COLO668 (cell line): ENCODE data around the gene NME1.
"Not testable (repeated sequence)": the region's sequence is repeated elsewhere in the genome, so short reads cannot be mapped to it uniquely, and the experiment has no call there.

Experiments used
- DNase-seq: peaks from one replicate; lab custom pipeline; 2025; ENCODE audit not compliant: unreplicated experiment; lab: John Stamatoyannopoulos, UW

NME1 gene

GRCh38 chr17:51144266-51145022, 8.9 kb upstream of the NME1 start:
- no peak for DNase-seq

GRCh38 chr17:51147650-51148049, 5.7 kb upstream of the NME1 start:
- DNase-seq: no peak

- no peak for DNase-seq
Observed at GRCh38 chr17:51149163-51149562, 4.2 kb upstream of the NME1 start.

GRCh38 chr17:51150932-51151331, 2.4 kb upstream of the NME1 start:
- DNase-seq: no peak

GRCh38 chr17:51152766-51153209, 571 bp upstream of the NME1 start:
- no peak for DNase-seq

- DNase-seq: no peak
Observed at GRCh38 chr17:51154176-51154575, 817 bp downstream of the NME1 start.

- DNase-seq: no peak
Observed at GRCh38 chr17:51155416-51155815, 2.1 kb downstream of the NME1 start.

- no peak for DNase-seq
Observed at GRCh38 chr17:51159604-51160003, 6.2 kb downstream of the NME1 start.

- no peak for DNase-seq
Observed at GRCh38 chr17:51161541-51161940, 8.2 kb downstream of the NME1 start.

GRCh38 chr17:51164911-51165679, 11.7 kb downstream of the NME1 start:
- DNase-seq: peak; percentile 15

GRCh38 chr17:51165680-51166197, 12.4 kb downstream of the NME1 start:
- DNase-seq: no peak

- DNase-seq: peak; percentile 85
Observed at GRCh38 chr17:51166198-51166986, 13.0 kb downstream of the NME1 start, which contains the start of gene NME2. NME2 (plus strand) TSS chr17:51166411; CDS start chr17:51166831, 420 bp downstream.

GRCh38 chr17:51166987-51167931, 13.9 kb downstream of the NME1 start:
- peak; percentile 53 for DNase-seq

GRCh38 chr17:51169340-51169739, 16.0 kb downstream of the NME1 start:
- DNase-seq: no peak

- no peak for DNase-seq
Observed at GRCh38 chr17:51170736-51171135, 17.4 kb downstream of the NME1 start.

GRCh38 chr17:51172030-51172429, 18.7 kb downstream of the NME1 start:
- not testable (repeated sequence) for DNase-seq

- DNase-seq: no peak
Observed at GRCh38 chr17:51180486-51180885, 27.1 kb downstream of the NME1 start.

GRCh38 chr17:51184124-51184523, 30.8 kb downstream of the NME1 start:
- no peak for DNase-seq

- DNase-seq: no peak
Observed at GRCh38 chr17:51185763-51186332, 32.5 kb downstream of the NME1 start.
